Natural killer cell (primary cell): ENCODE measurements around the gene POU2F1. TPM values are rescaled to one million over a fixed set of nuclear protein-coding genes. Genes with fewer than 3 reads are reported as not detected.

Experiments used
- ATAC-seq, 3 donors: fragments of 150-1000 bp in 2 of 3; fragments of 200-7000 bp in 1 of 3; cut with Tn5 transposase; 1 replicate in 1 of 3; 2 replicates in 2 of 3; pipeline ENCODE4 v1.10.0; 2021; ENCODE audit warnings: mild to moderate bottlenecking in 2 of 3, moderate library complexity in 2 of 3
- DNase-seq, 2 donors: peaks; one replicate each; pipeline versions ENCODE4 v3.0.0 to v3.0.0-alpha.2; 2013 to 2021; ENCODE audit warnings: mixed read lengths in 1 of 2
- H3K27ac ChIP-seq: one replicate; pipeline ENCODE4 v1.5.1; 2013; ENCODE audit warnings: mild to moderate bottlenecking, low read length
- H3K27me3 ChIP-seq: one replicate; pipeline ENCODE4 v1.6.1; 2013; ENCODE audit warnings: low read length; ENCODE audit not compliant: control insufficient read depth, insufficient read depth
- H3K36me3 ChIP-seq: one replicate; pipeline ENCODE4 v1.6.1; 2013; ENCODE audit warnings: low read length; ENCODE audit not compliant: control insufficient read depth, insufficient read depth
- H3K4me1 ChIP-seq: one replicate; pipeline ENCODE4 v1.6.1; 2013; ENCODE audit warnings: low read length; ENCODE audit not compliant: control insufficient read depth, insufficient read depth
- H3K4me3 ChIP-seq: one replicate; pipeline ENCODE4 v1.5.1; 2013; ENCODE audit warnings: low read length
- H3K9me3 ChIP-seq: one replicate; pipeline ENCODE4 v1.6.1; 2013; ENCODE audit warnings: low read length; ENCODE audit not compliant: control insufficient read depth, insufficient read depth
- H3K27ac Mint-ChIP-seq, 2 donors: one replicate each; pipeline ENCODE4 v1.8.0; 2022; ENCODE audit warnings: mild to moderate bottlenecking in 2 of 2, mixed read lengths in 2 of 2, moderate library complexity in 1 of 2
- H3K27me3 Mint-ChIP-seq, 2 donors: one replicate each; pipeline ENCODE4 v1.8.0; 2022; ENCODE audit warnings: low read depth in 2 of 2, mixed read lengths in 2 of 2
- H3K36me3 Mint-ChIP-seq: one replicate; pipeline ENCODE4 v1.8.0; 2022; ENCODE audit warnings: mixed read lengths
- H3K4me1 Mint-ChIP-seq, 2 donors: one replicate each; pipeline ENCODE4 v1.8.0; 2022; ENCODE audit warnings: mixed read lengths in 2 of 2
- H3K4me3 Mint-ChIP-seq: one replicate; pipeline ENCODE4 v1.8.0; 2022; ENCODE audit warnings: mild to moderate bottlenecking, moderate library complexity, mixed read lengths
- H3K9me3 Mint-ChIP-seq, 2 donors: one replicate each; pipeline ENCODE4 v1.8.0; 2022; ENCODE audit warnings: mixed read lengths in 2 of 2
- CTCF ChIP-seq: fragments of 200-600 bp; IDR thresholded peaks from one replicate; pipeline ENCODE4 v1.8.0; 2022; ENCODE audit warnings: antibody characterized with exemption
- WGBS: methylation state at CpG from one replicate; pipeline ENCODE4 v1.1.7; 2013; ENCODE audit warnings: missing lambda C conversion rate; ENCODE audit not compliant: insufficient coverage; 5-methylcytosine and 5-hydroxymethylcytosine counted together
- intact Hi-C: fragments of 100-400 bp; cut with micrococcal nuclease; formaldehyde crosslinking; loops from one replicate; pipeline ENCODE4 v1.14.2; 2022
- total RNA-seq, 4 donors: library from RNA; stranded (reverse); fragments of 120-200 nt in 1 of 4; gene quantifications; one replicate each; pipeline versions ENCODE4 v1.2.3 to v1.2.4, GENCODE V29; 2013 to 2022

POU2F1 gene
- total RNA-seq, 3 donors from 2014 or later (not counting 1 experiment from before 2014, with no cell fraction given), result 39.8 to 44.6 (median 40.9) TPM

GRCh38 chr1:167233373-167233772 lies 12.7 kb downstream of the POU2F1 start:
- Mint-ChIP-seq H3K27ac (no peak overlapping the region), H3K4me3 (no peak overlapping the region), H3K27me3 (no peaks in the 10 kb centered on the region), H3K9me3 (no peaks in the 10 kb centered on the region), H3K4me1 (peaks cover 22 to 33% of the 10 kb centered on the region in 2 donors), H3K36me3 (no peaks in the 10 kb centered on the region)
- Histone ChIP-seq H3K4me3 (no peak overlapping the region), H3K27me3 (no peaks in the 10 kb centered on the region), H3K4me1 (no peaks in the 10 kb centered on the region), H3K36me3 (no peaks in the 10 kb centered on the region), H3K9me3 (no peaks in the 10 kb centered on the region), H3K27ac (no peak overlapping the region)
- ATAC-seq (no peak), DNase-seq (no peak)
- WGBS, result 100% methylated on average over 1 of the region's 1 CpG
- intact Hi-C loops, result no loop called here
- TF ChIP-seq CTCF, result no peak

- H3K36me3 Mint-ChIP-seq, result no peaks in the 10 kb centered on the region
- no peaks in the 10 kb centered on the region for H3K27me3 Mint-ChIP-seq
- Histone ChIP-seq H3K4me1 (no peaks in the 10 kb centered on the region), H3K27ac (no peak overlapping the region), H3K4me3 (no peak overlapping the region), H3K9me3 (no peaks in the 10 kb centered on the region), H3K27me3 (no peaks in the 10 kb centered on the region), H3K36me3 (no peaks in the 10 kb centered on the region)
- peaks cover 14 to 16% of the 10 kb centered on the region in 2 donors for H3K4me1 Mint-ChIP-seq
- intact Hi-C loops, result no loop called here
- H3K9me3 Mint-ChIP-seq, result no peaks in the 10 kb centered on the region
- ATAC-seq (no peak), DNase-seq (no peak)
- H3K27ac Mint-ChIP-seq, result no peak overlapping the region
- WGBS, result 99% methylated on average over 3 of the region's 3 CpGs
- TF ChIP-seq CTCF, result no peak
- no peak overlapping the region for H3K4me3 Mint-ChIP-seq
These were observed 16.3 kb downstream of the POU2F1 start for GRCh38 chr1:167237000-167237399.

GRCh38 chr1:167238713-167239112 lies 18.0 kb downstream of the POU2F1 start:
- Mint-ChIP-seq H3K36me3 (no peaks in the 10 kb centered on the region), H3K27ac (no peak overlapping the region), H3K9me3 (no peaks in the 10 kb centered on the region), H3K4me3 (no peak overlapping the region), H3K4me1 (peaks cover 14 to 16% of the 10 kb centered on the region in 2 donors), H3K27me3 (no peaks in the 10 kb centered on the region)
- Histone ChIP-seq H3K4me3 (no peak overlapping the region), H3K27me3 (no peaks in the 10 kb centered on the region), H3K27ac (no peak overlapping the region), H3K36me3 (no peaks in the 10 kb centered on the region), H3K4me1 (no peaks in the 10 kb centered on the region), H3K9me3 (no peaks in the 10 kb centered on the region)
- DNase-seq (no peak), ATAC-seq (no peak)
- no peak for TF ChIP-seq CTCF
- intact Hi-C loops, result no loop called here

GRCh38 chr1:167239257-167239656 lies 18.6 kb downstream of the POU2F1 start:
- ATAC-seq, result no peak
- H3K4me1 ChIP-seq, result no peaks in the 10 kb centered on the region
- H3K36me3 Mint-ChIP-seq, result no peaks in the 10 kb centered on the region
- no peaks in the 10 kb centered on the region for H3K27me3 Mint-ChIP-seq
- H3K4me3 Mint-ChIP-seq, result no peak overlapping the region
- no peak for DNase-seq
- intact Hi-C loops, result no loop called here
- H3K27me3 ChIP-seq, result no peaks in the 10 kb centered on the region
- H3K4me3 ChIP-seq, result no peak overlapping the region
- no peaks in the 10 kb centered on the region for H3K36me3 ChIP-seq
- H3K27ac Mint-ChIP-seq, result no peak overlapping the region
- H3K4me1 Mint-ChIP-seq, result peaks cover 14 to 16% of the 10 kb centered on the region in 2 donors
- H3K9me3 ChIP-seq, result peaks cover 3% of the 10 kb centered on the region
- WGBS, result no CpG with 5 or more reads among the region's 2 CpGs
- H3K9me3 Mint-ChIP-seq, result peaks cover 0 to 3% of the 10 kb centered on the region in 2 donors
- no peak overlapping the region for H3K27ac ChIP-seq
- TF ChIP-seq CTCF, result no peak
